HEK293 (cell line): ENCODE measurements around the gene DDN.

ENCODE experiments used
- GFI1B ChIP-seq: fragments of 450-650 bp; formaldehyde crosslinking; IDR thresholded peaks from 2 replicates; pipeline ENCODE4 v1.5.1; 2016; ENCODE audit warnings: missing biosample characterization, missing genetic modification characterization
- HOXC10 ChIP-seq: sonication (generic); formaldehyde crosslinking; IDR thresholded peaks from 2 replicates; pipeline ENCODE4 v1.8.1; 2023; ENCODE audit warnings: mild to moderate bottlenecking, missing genetic modification reagents
- IKZF3 ChIP-seq: fragments of 450-650 bp; IDR thresholded peaks from 2 replicates; pipeline ENCODE4 v1.5.0; 2018; ENCODE audit warnings: missing biosample characterization, mild to moderate bottlenecking, missing genetic modification characterization, moderate library complexity
- KLF10 ChIP-seq: fragments of 450-650 bp; IDR thresholded peaks from 2 replicates; pipeline ENCODE4 v1.5.1; 2018; ENCODE audit warnings: missing biosample characterization, mild to moderate bottlenecking, missing genetic modification characterization
- KLF7 ChIP-seq: fragments of 450-650 bp; formaldehyde crosslinking; IDR thresholded peaks from 2 replicates; pipeline ENCODE4 v1.5.1; 2016; ENCODE audit warnings: missing biosample characterization, missing genetic modification characterization, borderline replicate concordance
- KLF9 ChIP-seq: fragments of 450-650 bp; formaldehyde crosslinking; IDR thresholded peaks from 2 replicates; pipeline ENCODE4 v1.5.1; 2016; ENCODE audit warnings: missing biosample characterization, missing genetic modification characterization, low read depth
- ZFP37 ChIP-seq: fragments of 450-650 bp; formaldehyde crosslinking; IDR thresholded peaks from 2 replicates; pipeline ENCODE4 v1.5.1; 2016; ENCODE audit warnings: missing biosample characterization, missing genetic modification characterization
- ZNF133 ChIP-seq: fragments of 450-650 bp; formaldehyde crosslinking; IDR thresholded peaks from 2 replicates; pipeline ENCODE4 v1.5.1; 2016; ENCODE audit warnings: missing biosample characterization, missing genetic modification characterization
- ZNF138 ChIP-seq: fragments of 450-650 bp; formaldehyde crosslinking; IDR thresholded peaks from 2 replicates; pipeline ENCODE4 v1.5.1; 2016; ENCODE audit warnings: missing biosample characterization, missing genetic modification characterization, borderline replicate concordance
- ZNF19 ChIP-seq: fragments of 450-650 bp; formaldehyde crosslinking; IDR thresholded peaks from 2 replicates; pipeline ENCODE4; 2016; ENCODE audit warnings: missing biosample characterization, missing genetic modification characterization, low read depth
- ZNF366 ChIP-seq: fragments of 450-650 bp; formaldehyde crosslinking; conservative IDR thresholded peaks from 2 replicates; pipeline ENCODE4 v1.5.1; 2016; ENCODE audit warnings: missing biosample characterization, missing genetic modification characterization
- ZNF37A ChIP-seq: fragments of 450-650 bp; IDR thresholded peaks from 2 replicates; pipeline ENCODE4 v1.5.1; 2018; ENCODE audit warnings: missing biosample characterization, missing genetic modification characterization
- ZNF48 ChIP-seq: fragments of 450-650 bp; formaldehyde crosslinking; IDR thresholded peaks from 2 replicates; pipeline ENCODE4 v1.5.1; 2016; ENCODE audit warnings: missing biosample characterization, missing genetic modification characterization
- ZNF514 ChIP-seq: fragments of 450-650 bp; formaldehyde crosslinking; IDR thresholded peaks from 2 replicates; pipeline ENCODE4 v1.5.1; 2016; ENCODE audit warnings: missing biosample characterization, missing genetic modification characterization
- ZNF549 ChIP-seq: fragments of 450-650 bp; IDR thresholded peaks from 2 replicates; pipeline ENCODE4 v1.5.1; 2018; ENCODE audit warnings: missing biosample characterization, missing genetic modification characterization, mild to moderate bottlenecking, inconsistent platforms, moderate library complexity
- ZNF561 ChIP-seq: fragments of 450-650 bp; IDR thresholded peaks from 2 replicates; pipeline ENCODE4 v1.5.1; 2018; ENCODE audit warnings: missing biosample characterization, missing genetic modification characterization, borderline replicate concordance
- ZNF596 ChIP-seq: fragments of 450-650 bp; IDR thresholded peaks from 2 replicates; pipeline ENCODE4 v1.5.0; 2018; ENCODE audit warnings: missing biosample characterization, mild to moderate bottlenecking, missing genetic modification characterization, moderate library complexity
- ZNF747 ChIP-seq: fragments of 450-650 bp; formaldehyde crosslinking; IDR thresholded peaks from 2 replicates; pipeline ENCODE4 v1.5.1; 2016; ENCODE audit warnings: missing biosample characterization, missing genetic modification characterization
- ZNF76 ChIP-seq: fragments of 450-650 bp; formaldehyde crosslinking; IDR thresholded peaks from 2 replicates; pipeline ENCODE4; 2016; ENCODE audit warnings: low read depth, missing biosample characterization, missing genetic modification characterization, borderline replicate concordance
- ZNF792 ChIP-seq: fragments of 450-650 bp; formaldehyde crosslinking; IDR thresholded peaks from 2 replicates; pipeline ENCODE4 v1.5.1; 2016; ENCODE audit warnings: missing biosample characterization, missing genetic modification characterization
- TF ChIP-seq, protein P1 (sequence below): fragments of 450-650 bp; formaldehyde crosslinking; conservative IDR thresholded peaks from 2 replicates; pipeline ENCODE4 v1.5.1; 2016; ENCODE audit warnings: low read depth, missing biosample characterization, missing genetic modification characterization
- TF ChIP-seq, protein P2 (sequence below): fragments of 450-650 bp; formaldehyde crosslinking; IDR thresholded peaks from 2 replicates; pipeline ENCODE4 v1.5.1; 2016; ENCODE audit warnings: missing biosample characterization, missing genetic modification characterization
- TF ChIP-seq, protein P3 (sequence below): fragments of 450-650 bp; formaldehyde crosslinking; IDR thresholded peaks from 2 replicates; pipeline ENCODE4 v1.5.1; 2016; ENCODE audit warnings: missing biosample characterization, missing genetic modification characterization
- TF ChIP-seq, protein P4 (sequence below): fragments of 450-650 bp; formaldehyde crosslinking; IDR thresholded peaks from 2 replicates; pipeline ENCODE4 v1.5.1; 2016; ENCODE audit warnings: missing biosample characterization, missing genetic modification characterization
- TF ChIP-seq, protein P5 (sequence below): fragments of 450-650 bp; formaldehyde crosslinking; IDR thresholded peaks from 2 replicates; pipeline ENCODE4 v1.5.1; 2016; ENCODE audit warnings: missing biosample characterization, missing genetic modification characterization

Gene DDN

DNA sequence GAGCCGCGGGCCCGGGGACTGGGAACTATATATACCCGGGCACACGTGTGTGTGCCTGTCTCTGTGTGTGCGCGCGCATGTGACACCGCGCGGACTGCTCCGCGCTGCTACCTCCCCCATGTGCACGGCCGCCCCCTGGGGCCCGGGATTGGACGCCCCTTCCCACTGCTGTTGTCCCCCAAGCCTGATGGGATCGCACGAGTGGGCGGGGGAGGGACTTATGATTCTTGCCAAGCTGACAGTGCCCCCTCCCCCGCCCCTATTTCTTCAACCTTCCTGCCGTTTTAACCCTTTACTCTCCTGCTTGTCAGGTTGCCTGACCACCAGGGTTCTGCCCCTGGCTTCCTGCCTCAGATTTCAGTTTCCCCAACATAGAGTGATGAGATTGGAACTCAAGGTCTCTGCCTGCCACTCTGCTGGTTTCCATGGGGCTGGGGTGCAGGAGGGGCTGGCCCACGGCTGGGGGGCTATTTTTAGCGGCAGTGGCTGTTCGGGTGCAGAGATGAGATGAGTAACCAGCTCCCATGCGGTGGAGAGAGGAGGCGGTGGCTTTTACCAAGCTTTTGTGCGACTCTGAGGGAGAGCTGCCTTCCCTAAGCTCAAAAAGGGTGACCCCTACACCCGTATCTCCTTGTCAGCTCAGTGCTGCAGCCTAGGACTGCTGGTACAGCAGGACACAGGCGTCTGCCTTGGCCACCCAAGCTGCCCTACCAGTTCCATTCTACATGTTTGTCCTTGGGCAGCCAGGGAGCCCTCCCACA lies at the start of gene DDN (continued):
- TF ChIP-seq, protein P1, sequence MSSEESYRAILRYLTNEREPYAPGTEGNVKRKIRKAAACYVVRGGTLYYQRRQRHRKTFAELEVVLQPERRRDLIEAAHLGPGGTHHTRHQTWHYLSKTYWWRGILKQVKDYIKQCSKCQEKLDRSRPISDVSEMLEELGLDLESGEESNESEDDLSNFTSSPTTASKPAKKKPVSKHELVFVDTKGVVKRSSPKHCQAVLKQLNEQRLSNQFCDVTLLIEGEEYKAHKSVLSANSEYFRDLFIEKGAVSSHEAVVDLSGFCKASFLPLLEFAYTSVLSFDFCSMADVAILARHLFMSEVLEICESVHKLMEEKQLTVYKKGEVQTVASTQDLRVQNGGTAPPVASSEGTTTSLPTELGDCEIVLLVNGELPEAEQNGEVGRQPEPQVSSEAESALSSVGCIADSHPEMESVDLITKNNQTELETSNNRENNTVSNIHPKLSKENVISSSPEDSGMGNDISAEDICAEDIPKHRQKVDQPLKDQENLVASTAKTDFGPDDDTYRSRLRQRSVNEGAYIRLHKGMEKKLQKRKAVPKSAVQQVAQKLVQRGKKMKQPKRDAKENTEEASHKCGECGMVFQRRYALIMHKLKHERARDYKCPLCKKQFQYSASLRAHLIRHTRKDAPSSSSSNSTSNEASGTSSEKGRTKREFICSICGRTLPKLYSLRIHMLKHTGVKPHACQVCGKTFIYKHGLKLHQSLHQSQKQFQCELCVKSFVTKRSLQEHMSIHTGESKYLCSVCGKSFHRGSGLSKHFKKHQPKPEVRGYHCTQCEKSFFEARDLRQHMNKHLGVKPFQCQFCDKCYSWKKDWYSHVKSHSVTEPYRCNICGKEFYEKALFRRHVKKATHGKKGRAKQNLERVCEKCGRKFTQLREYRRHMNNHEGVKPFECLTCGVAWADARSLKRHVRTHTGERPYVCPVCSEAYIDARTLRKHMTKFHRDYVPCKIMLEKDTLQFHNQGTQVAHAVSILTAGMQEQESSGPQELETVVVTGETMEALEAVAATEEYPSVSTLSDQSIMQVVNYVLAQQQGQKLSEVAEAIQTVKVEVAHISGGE (tag by site-specific recombination), result no peak; the same call in 1 of the 2 replicates
- 0 out of 2 replicates have a peak, but pooled peaks have one; percentile 26 for TF ChIP-seq KLF7
- no peak for TF ChIP-seq ZNF596 (tag by site-specific recombination)
- TF ChIP-seq ZNF133 (tag by site-specific recombination), result no peak
- TF ChIP-seq ZFP37 (tag by site-specific recombination), result no peak; the same call in 1 of the 2 replicates
- TF ChIP-seq, protein P2, sequence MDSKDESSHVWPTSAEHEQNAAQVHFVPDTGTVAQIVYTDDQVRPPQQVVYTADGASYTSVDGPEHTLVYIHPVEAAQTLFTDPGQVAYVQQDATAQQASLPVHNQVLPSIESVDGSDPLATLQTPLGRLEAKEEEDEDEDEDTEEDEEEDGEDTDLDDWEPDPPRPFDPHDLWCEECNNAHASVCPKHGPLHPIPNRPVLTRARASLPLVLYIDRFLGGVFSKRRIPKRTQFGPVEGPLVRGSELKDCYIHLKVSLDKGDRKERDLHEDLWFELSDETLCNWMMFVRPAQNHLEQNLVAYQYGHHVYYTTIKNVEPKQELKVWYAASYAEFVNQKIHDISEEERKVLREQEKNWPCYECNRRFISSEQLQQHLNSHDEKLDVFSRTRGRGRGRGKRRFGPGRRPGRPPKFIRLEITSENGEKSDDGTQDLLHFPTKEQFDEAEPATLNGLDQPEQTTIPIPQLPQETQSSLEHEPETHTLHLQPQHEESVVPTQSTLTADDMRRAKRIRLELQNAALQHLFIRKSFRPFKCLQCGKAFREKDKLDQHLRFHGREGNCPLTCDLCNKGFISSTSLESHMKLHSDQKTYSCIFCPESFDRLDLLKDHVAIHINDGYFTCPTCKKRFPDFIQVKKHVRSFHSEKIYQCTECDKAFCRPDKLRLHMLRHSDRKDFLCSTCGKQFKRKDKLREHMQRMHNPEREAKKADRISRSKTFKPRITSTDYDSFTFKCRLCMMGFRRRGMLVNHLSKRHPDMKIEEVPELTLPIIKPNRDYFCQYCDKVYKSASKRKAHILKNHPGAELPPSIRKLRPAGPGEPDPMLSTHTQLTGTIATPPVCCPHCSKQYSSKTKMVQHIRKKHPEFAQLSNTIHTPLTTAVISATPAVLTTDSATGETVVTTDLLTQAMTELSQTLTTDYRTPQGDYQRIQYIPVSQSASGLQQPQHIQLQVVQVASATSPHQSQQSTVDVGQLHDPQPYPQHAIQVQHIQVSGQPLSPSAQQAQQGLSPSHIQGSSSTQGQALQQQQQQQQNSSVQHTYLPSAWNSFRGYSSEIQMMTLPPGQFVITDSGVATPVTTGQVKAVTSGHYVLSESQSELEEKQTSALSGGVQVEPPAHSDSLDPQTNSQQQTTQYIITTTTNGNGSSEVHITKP (tag by site-specific recombination), result peak; percentile 58
- TF ChIP-seq ZNF549 (tag by site-specific recombination), result no peak
- TF ChIP-seq, protein P3, sequence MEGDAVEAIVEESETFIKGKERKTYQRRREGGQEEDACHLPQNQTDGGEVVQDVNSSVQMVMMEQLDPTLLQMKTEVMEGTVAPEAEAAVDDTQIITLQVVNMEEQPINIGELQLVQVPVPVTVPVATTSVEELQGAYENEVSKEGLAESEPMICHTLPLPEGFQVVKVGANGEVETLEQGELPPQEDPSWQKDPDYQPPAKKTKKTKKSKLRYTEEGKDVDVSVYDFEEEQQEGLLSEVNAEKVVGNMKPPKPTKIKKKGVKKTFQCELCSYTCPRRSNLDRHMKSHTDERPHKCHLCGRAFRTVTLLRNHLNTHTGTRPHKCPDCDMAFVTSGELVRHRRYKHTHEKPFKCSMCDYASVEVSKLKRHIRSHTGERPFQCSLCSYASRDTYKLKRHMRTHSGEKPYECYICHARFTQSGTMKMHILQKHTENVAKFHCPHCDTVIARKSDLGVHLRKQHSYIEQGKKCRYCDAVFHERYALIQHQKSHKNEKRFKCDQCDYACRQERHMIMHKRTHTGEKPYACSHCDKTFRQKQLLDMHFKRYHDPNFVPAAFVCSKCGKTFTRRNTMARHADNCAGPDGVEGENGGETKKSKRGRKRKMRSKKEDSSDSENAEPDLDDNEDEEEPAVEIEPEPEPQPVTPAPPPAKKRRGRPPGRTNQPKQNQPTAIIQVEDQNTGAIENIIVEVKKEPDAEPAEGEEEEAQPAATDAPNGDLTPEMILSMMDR, result peak; percentile 74
- TF ChIP-seq GFI1B (tag by site-specific recombination), result no peak
- no peak for TF ChIP-seq ZNF37A (tag by site-specific recombination)
- TF ChIP-seq IKZF3 (tag by site-specific recombination), result peak; percentile 46; the same call in 1 of the 2 replicates
- TF ChIP-seq KLF9 (tag by site-specific recombination), result peak; percentile 60; the same call in 1 of the 2 replicates
- TF ChIP-seq ZNF19 (tag by site-specific recombination), result no peak
- TF ChIP-seq KLF10 (tag by site-specific recombination), result 0 out of 2 replicates have a peak, but pooled peaks have one; percentile 27
- peak; percentile 81 for TF ChIP-seq ZNF76 (tag by site-specific recombination)
- no peak for TF ChIP-seq ZNF514 (tag by site-specific recombination)
- no peak for TF ChIP-seq ZNF792 (tag by site-specific recombination)
- TF ChIP-seq ZNF747 (tag by site-specific recombination), result no peak
- TF ChIP-seq ZNF561 (tag by site-specific recombination), result 0 out of 2 replicates have a peak, but pooled peaks have one; percentile 66
- peak; percentile 76 for TF ChIP-seq ZNF366 (tag by site-specific recombination)
- TF ChIP-seq, protein P4, sequence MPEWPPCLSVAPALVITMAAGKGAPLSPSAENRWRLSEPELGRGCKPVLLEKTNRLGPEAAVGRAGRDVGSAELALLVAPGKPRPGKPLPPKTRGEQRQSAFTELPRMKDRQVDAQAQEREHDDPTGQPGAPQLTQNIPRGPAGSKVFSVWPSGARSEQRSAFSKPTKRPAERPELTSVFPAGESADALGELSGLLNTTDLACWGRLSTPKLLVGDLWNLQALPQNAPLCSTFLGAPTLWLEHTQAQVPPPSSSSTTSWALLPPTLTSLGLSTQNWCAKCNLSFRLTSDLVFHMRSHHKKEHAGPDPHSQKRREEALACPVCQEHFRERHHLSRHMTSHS, result no peak
- TF ChIP-seq, protein P5, sequence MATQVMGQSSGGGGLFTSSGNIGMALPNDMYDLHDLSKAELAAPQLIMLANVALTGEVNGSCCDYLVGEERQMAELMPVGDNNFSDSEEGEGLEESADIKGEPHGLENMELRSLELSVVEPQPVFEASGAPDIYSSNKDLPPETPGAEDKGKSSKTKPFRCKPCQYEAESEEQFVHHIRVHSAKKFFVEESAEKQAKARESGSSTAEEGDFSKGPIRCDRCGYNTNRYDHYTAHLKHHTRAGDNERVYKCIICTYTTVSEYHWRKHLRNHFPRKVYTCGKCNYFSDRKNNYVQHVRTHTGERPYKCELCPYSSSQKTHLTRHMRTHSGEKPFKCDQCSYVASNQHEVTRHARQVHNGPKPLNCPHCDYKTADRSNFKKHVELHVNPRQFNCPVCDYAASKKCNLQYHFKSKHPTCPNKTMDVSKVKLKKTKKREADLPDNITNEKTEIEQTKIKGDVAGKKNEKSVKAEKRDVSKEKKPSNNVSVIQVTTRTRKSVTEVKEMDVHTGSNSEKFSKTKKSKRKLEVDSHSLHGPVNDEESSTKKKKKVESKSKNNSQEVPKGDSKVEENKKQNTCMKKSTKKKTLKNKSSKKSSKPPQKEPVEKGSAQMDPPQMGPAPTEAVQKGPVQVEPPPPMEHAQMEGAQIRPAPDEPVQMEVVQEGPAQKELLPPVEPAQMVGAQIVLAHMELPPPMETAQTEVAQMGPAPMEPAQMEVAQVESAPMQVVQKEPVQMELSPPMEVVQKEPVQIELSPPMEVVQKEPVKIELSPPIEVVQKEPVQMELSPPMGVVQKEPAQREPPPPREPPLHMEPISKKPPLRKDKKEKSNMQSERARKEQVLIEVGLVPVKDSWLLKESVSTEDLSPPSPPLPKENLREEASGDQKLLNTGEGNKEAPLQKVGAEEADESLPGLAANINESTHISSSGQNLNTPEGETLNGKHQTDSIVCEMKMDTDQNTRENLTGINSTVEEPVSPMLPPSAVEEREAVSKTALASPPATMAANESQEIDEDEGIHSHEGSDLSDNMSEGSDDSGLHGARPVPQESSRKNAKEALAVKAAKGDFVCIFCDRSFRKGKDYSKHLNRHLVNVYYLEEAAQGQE (tag by site-specific recombination), result no peak
- TF ChIP-seq ZNF48 (tag by site-specific recombination), result no peak
- TF ChIP-seq HOXC10 (CRISPR knock-in tag), result no peak
- no peak for TF ChIP-seq ZNF138 (tag by site-specific recombination)
